ENCODE data around the gene PAX9.

GRCh38 chr14:36719823-36720222 is 58.2 kb downstream of the PAX9 start:
- TF ChIP-seq EZH2 (IDR thresholded peaks at IDR 0.05; ENCODE audit: borderline replicate concordance, insufficient read depth, low read depth, low read length, poor library complexity, severe bottlenecking), result no peak
- no peak for TF ChIP-seq CTCF (IDR thresholded peaks at IDR 0.05)
